B cell (primary cell): ENCODE results near the gene ANXA8. TPM values are rescaled to one million over a fixed set of nuclear protein-coding genes. Genes with fewer than 3 reads are reported as not detected.
"Not testable (repeated sequence)": the region's sequence is repeated elsewhere in the genome, so short reads cannot be mapped to it uniquely, and the experiment has no call there.

ENCODE experiments used
- ATAC-seq: fragments of 200-7000 bp; cut with Tn5 transposase; one replicate; pipeline ENCODE4 v1.10.0; 2021; ENCODE audit warnings: low read depth, mild to moderate bottlenecking, moderate number of reproducible peaks, moderate library complexity
- CTCF ChIA-PET: fragments of 350-600 bp; sonication (Branson Sonifier 250); formaldehyde crosslinking; loops from one replicate; lab custom pipeline; 2021; ENCODE audit warnings: antibody characterized with exemption, inconsistent platforms; lab: Charles Lee
- POLR2A ChIA-PET: fragments of 350-600 bp; sonication (Branson Sonifier 250); formaldehyde crosslinking; loops from one replicate; lab custom pipeline; 2021; ENCODE audit warnings: antibody characterized with exemption; lab: Charles Lee
- DNase-seq: peaks from one replicate; pipeline ENCODE4 v3.0.0; 2013
- H2AFZ ChIP-seq: 2 replicates; pipeline ENCODE4 v1.6.1; 2012; ENCODE audit warnings: mild to moderate bottlenecking, low read depth, low read length; ENCODE audit not compliant: insufficient read depth, poor library complexity, severe bottlenecking
- H3K27ac ChIP-seq, 2 donors: 1 replicate in 1 of 2; 2 replicates in 1 of 2; pipeline ENCODE4 v1.5.1; 2012 to 2013; ENCODE audit warnings: low read length in 2 of 2, mild to moderate bottlenecking in 2 of 2, moderate library complexity in 1 of 2
- H3K27me3 ChIP-seq, 4 experiments: fragments of 200-600 bp in 1 of 4; sonication (generic) in 1 of 4; replicated peaks in 1 of 4; 1 replicate in 2 of 4; 2 replicates in 2 of 4; pipeline versions ENCODE4 v1.6.1 to v1.7.0; 2013 to 2016; ENCODE audit warnings: low read length in 3 of 4, mild to moderate bottlenecking in 2 of 4, mixed read lengths in 1 of 4, moderate library complexity in 1 of 4; ENCODE audit not compliant: insufficient read depth in 4 of 4, control insufficient read depth in 3 of 4; ENCODE audit errors: control extremely low read depth in 1 of 4
- H3K36me3 ChIP-seq, 2 experiments: replicated peaks in 1 of 2; 1 replicate in 1 of 2; 2 replicates in 1 of 2; pipeline versions ENCODE4 v1.6.1 to v1.7.1; 2013; ENCODE audit warnings: low read length in 1 of 2; ENCODE audit not compliant: insufficient read depth in 2 of 2, control insufficient read depth in 1 of 2; ENCODE audit errors: control extremely low read depth in 1 of 2, extremely low read depth in 1 of 2
- H3K4me1 ChIP-seq, 2 donors: fragments of 200-600 bp in 1 of 2; sonication (generic) in 1 of 2; 1 replicate in 1 of 2; 2 replicates in 1 of 2; pipeline versions ENCODE4 v1.5.1 to v1.6.1; 2013 to 2017; ENCODE audit warnings: low read length in 2 of 2; ENCODE audit not compliant: control insufficient read depth in 2 of 2, insufficient read depth in 2 of 2
- H3K4me2 ChIP-seq: replicated peaks from 2 replicates; pipeline ENCODE3; 2012; ENCODE audit warnings: mild to moderate bottlenecking, low read depth, low read length; ENCODE audit not compliant: poor library complexity, severe bottlenecking
- H3K4me3 ChIP-seq, 5 experiments: fragments of 200-600 bp in 1 of 5; sonication (generic) in 1 of 5; 1 replicate in 3 of 5; 2 replicates in 2 of 5; pipeline versions ENCODE4 v1.5.1 to v1.7.0; 2011 to 2016; ENCODE audit warnings: low read length in 4 of 5, mild to moderate bottlenecking in 4 of 5, low read depth in 2 of 5, control low read depth in 1 of 5, moderate library complexity in 1 of 5; ENCODE audit not compliant: insufficient read depth in 1 of 5; ENCODE audit errors: control extremely low read depth in 1 of 5, extremely low read depth in 1 of 5
- H3K79me2 ChIP-seq: fragments of 200-600 bp; sonication (generic); one replicate; pipeline ENCODE4 v1.6.0; 2016; ENCODE audit warnings: low read length; ENCODE audit not compliant: control insufficient read depth, insufficient read depth
- H3K9ac ChIP-seq: fragments of 200-600 bp; sonication (generic); 2 replicates; pipeline ENCODE4 v1.6.1; 2017; ENCODE audit warnings: mild to moderate bottlenecking, low read length, moderate library complexity
- H3K9me3 ChIP-seq, 3 donors: one replicate each; pipeline versions ENCODE4 v1.6.1 to v1.7.1; 2013; ENCODE audit warnings: low read length in 2 of 3; ENCODE audit not compliant: control insufficient read depth in 2 of 3, insufficient read depth in 1 of 3; ENCODE audit errors: control extremely low read depth in 1 of 3
- H4K20me1 ChIP-seq: 2 replicates; pipeline ENCODE4 v1.6.0; 2012; ENCODE audit warnings: mild to moderate bottlenecking, low read length; ENCODE audit not compliant: insufficient read depth, control insufficient read depth, poor library complexity, severe bottlenecking
- H3K27ac Mint-ChIP-seq: one replicate; pipeline ENCODE4 v1.8.0; 2021; ENCODE audit warnings: mixed read lengths
- H3K27me3 Mint-ChIP-seq: one replicate; pipeline ENCODE4 v1.8.0; 2021; ENCODE audit warnings: mixed read lengths
- H3K4me1 Mint-ChIP-seq: one replicate; pipeline ENCODE4 v1.8.0; 2021; ENCODE audit warnings: mixed read lengths
- H3K4me3 Mint-ChIP-seq: one replicate; pipeline ENCODE4 v1.8.0; 2021; ENCODE audit warnings: mixed read lengths
- H3K9me3 Mint-ChIP-seq: one replicate; pipeline ENCODE4 v1.8.0; 2022; ENCODE audit warnings: mixed read lengths; ENCODE audit not compliant: insufficient read depth
- WGBS: methylation state at CpG from one replicate; pipeline ENCODE4 v1.1.5; 2013; ENCODE audit warnings: missing lambda C conversion rate; ENCODE audit not compliant: insufficient coverage; 5-methylcytosine and 5-hydroxymethylcytosine counted together
- intact Hi-C: fragments of 100-400 bp; cut with micrococcal nuclease; formaldehyde crosslinking; loops from one replicate; pipeline ENCODE4 v1.10.0; 2022
- polyA plus RNA-seq: library from polyadenylated mRNA; depleted of rRNA; stranded (reverse); fragments of >200 nt; gene quantifications from 2 replicates; pipeline ENCODE4 v1.2.3, GENCODE V29; 2012
- total RNA-seq, 2 donors: library from RNA; stranded (reverse); fragments of 120-200 nt in 1 of 2; gene quantifications; 1 replicate in 1 of 2; 2 replicates in 1 of 2; pipeline versions ENCODE4 v1.2.3 to v1.2.4, GENCODE V29; 2013 to 2022

The ANXA8 gene
- total and polyA plus RNA-seq, 2 donors (not counting 1 experiment from before 2014, with no cell fraction given) = not detected

DNA sequence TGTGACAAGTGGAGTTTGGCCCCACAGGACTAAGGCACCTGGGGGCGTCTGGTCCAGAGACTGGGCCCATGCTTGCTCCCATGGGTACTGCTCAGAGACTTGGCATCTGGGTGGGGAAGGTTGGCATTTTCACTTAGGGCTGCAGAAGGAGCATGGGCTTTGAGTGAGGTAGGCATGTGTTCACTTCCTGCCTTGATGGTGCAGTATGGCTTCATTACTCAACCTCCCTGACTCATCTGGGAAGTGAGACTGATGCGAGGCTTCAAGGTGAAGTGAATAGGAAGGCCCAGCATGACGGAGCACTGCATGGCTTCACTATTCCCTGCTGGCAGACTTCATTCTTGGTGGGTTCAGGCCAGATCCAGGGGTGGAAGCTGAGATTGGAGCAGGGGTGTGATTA, 11.3 kb downstream of the ANXA8 start:
- H3K27ac Mint-ChIP-seq, ATAC-seq, H3K4me1 Mint-ChIP-seq, H3K36me3 ChIP-seq, H3K9me3 Mint-ChIP-seq, CTCF ChIA-PET, H3K79me2 ChIP-seq, H3K9me3 ChIP-seq, H3K27me3 ChIP-seq, H4K20me1 ChIP-seq, H3K4me3 ChIP-seq, intact Hi-C loops, H3K4me1 ChIP-seq, POLR2A ChIA-PET, H3K9ac ChIP-seq, H3K27me3 Mint-ChIP-seq, H3K4me3 Mint-ChIP-seq, DNase-seq, H3K4me2 ChIP-seq, H2AFZ ChIP-seq, H3K27ac ChIP-seq: not testable (repeated sequence)
- no CpG with 5 or more reads among the region's 3 CpGs for WGBS

DNA sequence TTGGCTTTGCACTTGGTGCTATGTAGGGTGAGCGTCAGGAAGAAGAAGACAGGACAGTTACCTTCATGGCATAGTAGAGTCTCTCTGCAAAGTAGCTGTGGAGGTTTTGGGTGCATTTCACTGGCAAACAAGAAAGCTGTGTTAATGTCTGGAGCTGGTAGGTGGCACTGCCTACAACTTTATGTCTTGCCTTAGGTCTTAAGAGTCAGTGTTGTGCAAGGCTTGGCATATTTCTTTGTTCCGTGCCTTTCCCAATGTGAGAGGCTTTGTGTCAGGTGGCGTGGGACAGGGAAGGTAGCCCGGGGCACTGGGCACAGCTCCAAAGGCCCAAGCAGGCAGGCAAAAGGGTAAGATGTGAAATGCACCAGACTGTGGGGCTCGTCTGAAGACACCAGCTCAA, 11.8 kb downstream of the ANXA8 start:
- H3K36me3 ChIP-seq, H3K27me3 ChIP-seq, H3K4me1 ChIP-seq, H4K20me1 ChIP-seq, ATAC-seq, H3K4me1 Mint-ChIP-seq, H3K27me3 Mint-ChIP-seq, intact Hi-C loops, DNase-seq, H2AFZ ChIP-seq, H3K4me3 ChIP-seq, POLR2A ChIA-PET, CTCF ChIA-PET, H3K4me3 Mint-ChIP-seq, H3K9ac ChIP-seq, H3K9me3 Mint-ChIP-seq, H3K27ac Mint-ChIP-seq, H3K4me2 ChIP-seq, H3K9me3 ChIP-seq, H3K27ac ChIP-seq, H3K79me2 ChIP-seq: not testable (repeated sequence)
- no CpG with 5 or more reads among the region's 5 CpGs for WGBS

DNA sequence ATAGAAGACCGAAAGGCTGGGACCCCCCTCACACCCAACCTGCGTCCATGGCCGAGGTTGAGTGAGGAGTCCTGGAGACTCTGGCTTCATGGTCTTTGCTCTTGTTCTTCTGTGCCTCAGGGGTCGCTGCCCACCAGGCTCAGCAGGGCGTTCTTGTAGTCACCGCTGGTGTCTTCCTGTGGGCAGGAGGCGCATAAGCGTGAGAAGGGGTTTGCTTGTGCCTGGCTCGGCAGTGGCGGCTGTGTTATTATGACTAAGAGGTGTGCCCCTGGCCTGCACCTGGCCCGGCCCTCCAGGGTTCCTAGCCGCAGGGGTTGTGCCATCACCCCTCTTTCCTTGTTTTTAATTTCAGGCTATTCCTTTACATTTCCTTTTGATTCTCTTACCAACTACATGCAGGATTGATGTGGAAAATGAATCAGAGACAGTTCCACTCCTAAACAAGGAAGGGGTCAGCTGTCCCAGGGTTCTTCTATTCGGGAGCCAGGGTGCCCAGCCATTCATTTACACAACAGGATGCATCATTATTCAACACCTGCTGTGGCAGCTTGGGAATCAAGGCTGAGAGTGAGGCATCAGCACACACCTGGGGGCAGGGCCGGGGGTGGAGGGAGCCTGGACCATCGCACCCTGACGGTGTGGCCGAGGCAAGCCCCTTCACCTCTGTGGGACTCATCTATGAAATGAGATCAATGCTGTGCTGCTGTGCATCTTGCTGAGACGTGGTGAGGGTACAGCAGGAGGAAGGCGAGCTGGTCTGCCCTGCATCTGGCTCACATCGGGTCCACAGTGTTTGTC, 15.0 kb downstream of the ANXA8 start:
- CTCF ChIA-PET, POLR2A ChIA-PET, intact Hi-C loops: not testable (repeated sequence)

DNA sequence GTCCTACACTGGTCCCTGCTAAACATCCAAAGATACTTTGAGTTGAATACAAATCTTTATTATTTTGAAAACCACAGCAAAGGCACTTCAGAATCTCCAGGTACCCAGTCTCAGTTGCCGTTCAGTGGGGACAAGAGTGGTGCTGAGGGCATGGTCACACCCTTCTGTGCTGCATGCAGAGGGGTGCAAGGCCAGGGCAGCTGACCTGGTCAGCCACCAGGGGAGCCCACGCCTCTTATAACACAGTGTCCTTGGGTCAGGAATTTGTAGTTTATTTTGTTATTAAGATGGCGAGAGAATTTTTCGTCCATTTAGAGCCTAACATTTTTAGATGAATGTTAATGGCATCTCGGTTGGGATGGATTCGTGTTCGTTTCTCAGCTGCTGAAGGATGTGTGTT, 16.0 kb downstream of the ANXA8 start:
- H3K27me3 ChIP-seq, H3K4me2 ChIP-seq, H2AFZ ChIP-seq, H3K4me3 Mint-ChIP-seq, H3K27ac ChIP-seq, H3K4me1 Mint-ChIP-seq, H3K27ac Mint-ChIP-seq, DNase-seq, ATAC-seq, H3K36me3 ChIP-seq, intact Hi-C loops, H3K27me3 Mint-ChIP-seq, H4K20me1 ChIP-seq, CTCF ChIA-PET, H3K9me3 ChIP-seq, H3K9me3 Mint-ChIP-seq, H3K4me1 ChIP-seq, H3K9ac ChIP-seq, H3K79me2 ChIP-seq, H3K4me3 ChIP-seq, POLR2A ChIA-PET: not testable (repeated sequence)
- WGBS = 93% methylated on average over 3 of the region's 7 CpGs

More for the DNA sequence above, 15.0 kb downstream of the ANXA8 start:
- H3K4me1 ChIP-seq, H3K27me3 Mint-ChIP-seq, H3K36me3 ChIP-seq, H3K27ac Mint-ChIP-seq, H3K79me2 ChIP-seq, H3K9ac ChIP-seq, DNase-seq, H3K4me2 ChIP-seq, H4K20me1 ChIP-seq, H3K27me3 ChIP-seq, ATAC-seq, H3K4me1 Mint-ChIP-seq, H3K9me3 Mint-ChIP-seq, H3K4me3 Mint-ChIP-seq, H3K27ac ChIP-seq, H3K4me3 ChIP-seq, H2AFZ ChIP-seq, H3K9me3 ChIP-seq: not testable (repeated sequence)
- WGBS = no CpG with 5 or more reads among the region's 20 CpGs
